ENCODE data around the gene SAXO2. TPM values are rescaled to one million over a fixed set of nuclear protein-coding genes. Genes with fewer than 3 reads are reported as not detected.
"Not testable (repeated sequence)": the region's sequence is repeated elsewhere in the genome, so short reads cannot be mapped to it uniquely, and the experiment has no call there.

SAXO2 gene
- total RNA-seq, 1 donor from 2014 or later: 2.3 TPM

GRCh38 chr15:82313951-82314768 is 51.5 kb downstream of the SAXO2 start:
- not testable (repeated sequence) for DNase-seq (ENCODE audit: low read depth)

GRCh38 chr15:82314769-82315518 is 52.3 kb downstream of the SAXO2 start:
- DNase-seq (ENCODE audit: low read depth): no peak

- no peak for DNase-seq (ENCODE audit: low read depth)
Observed at GRCh38 chr15:82315519-82316246, 53.1 kb downstream of the SAXO2 start.

- DNase-seq (ENCODE audit: low read depth): not testable (repeated sequence)
Observed at GRCh38 chr15:82316247-82317090, 53.9 kb downstream of the SAXO2 start.

GRCh38 chr15:82317091-82317489 is 54.5 kb downstream of the SAXO2 start:
- DNase-seq (ENCODE audit: low read depth): no peak

- not testable (repeated sequence) for DNase-seq (ENCODE audit: low read depth)
Observed at GRCh38 chr15:82317516-82317915, 54.9 kb downstream of the SAXO2 start.

GRCh38 chr15:82318281-82318680 is 55.7 kb downstream of the SAXO2 start:
- DNase-seq (ENCODE audit: low read depth): not testable (repeated sequence)

- not testable (repeated sequence) for DNase-seq (ENCODE audit: low read depth)
Observed at GRCh38 chr15:82319522-82320278, 57.1 kb downstream of the SAXO2 start.

GRCh38 chr15:82320861-82321260 is 58.2 kb downstream of the SAXO2 start:
- DNase-seq (ENCODE audit: low read depth): not testable (repeated sequence)

GRCh38 chr15:82322488-82322887 is 59.9 kb downstream of the SAXO2 start:
- DNase-seq (ENCODE audit: low read depth): not testable (repeated sequence)

GRCh38 chr15:82324831-82325230 is 62.2 kb downstream of the SAXO2 start:
- DNase-seq (ENCODE audit: low read depth): not testable (repeated sequence)

GRCh38 chr15:82325646-82326045 is 63.0 kb downstream of the SAXO2 start:
- not testable (repeated sequence) for DNase-seq (ENCODE audit: low read depth)

GRCh38 chr15:82326896-82327295 is 64.3 kb downstream of the SAXO2 start:
- DNase-seq (ENCODE audit: low read depth): not testable (repeated sequence)

GRCh38 chr15:82327372-82327771 is 64.8 kb downstream of the SAXO2 start:
- not testable (repeated sequence) for DNase-seq (ENCODE audit: low read depth)

- DNase-seq (ENCODE audit: low read depth): not testable (repeated sequence)
Observed at GRCh38 chr15:82329039-82329438, 66.4 kb downstream of the SAXO2 start.

- not testable (repeated sequence) for DNase-seq (ENCODE audit: low read depth)
Observed at GRCh38 chr15:82330921-82331320, 68.3 kb downstream of the SAXO2 start.

- DNase-seq (ENCODE audit: low read depth): not testable (repeated sequence)
Observed at GRCh38 chr15:82331576-82332304, 69.1 kb downstream of the SAXO2 start.

GRCh38 chr15:82332711-82333602 is 70.3 kb downstream of the SAXO2 start:
- not testable (repeated sequence) for DNase-seq (ENCODE audit: low read depth)
